ENCODE data around the gene RRM2. TPM values are rescaled to one million over a fixed set of nuclear protein-coding genes. Genes with fewer than 3 reads are reported as not detected.

The RRM2 gene
- polyA plus RNA-seq, 1 donor (not counting 4 experiments of a cell fraction or from before 2014, with no cell fraction given): 25.7 TPM

- DNase-seq (ENCODE audit: low read depth, low spot score): no peak
- no peak for FAIRE-seq
- no peaks in the 10 kb centered on the region for H3K79me2 ChIP-seq (ENCODE audit: control insufficient read depth, insufficient read depth, low read length)
- H3K4me2 ChIP-seq (ENCODE audit: control insufficient read depth, extremely low read depth, insufficient read depth, low read depth, low read length): no peak overlapping the region
- no peak overlapping the region for H3K4me3 ChIP-seq (ENCODE audit: control insufficient read depth in 2 of 3, extremely low read depth in 1 of 3, insufficient read depth in 2 of 3, low read depth in 1 of 3, low read length in 3 of 3)
- H2AFZ ChIP-seq (ENCODE audit: control insufficient read depth, low read length): no peak overlapping the region
- dilution Hi-C loops (cut with MboI; ENCODE audit: extremely low pct_ligation_motif_present, low sequenced_read_pairs): no loop called here
- no peaks in the 10 kb centered on the region for H4K20me1 ChIP-seq (ENCODE audit: control insufficient read depth, extremely low read depth, insufficient read depth, low read length)
- peaks cover 8% of the 10 kb centered on the region for H3K4me1 ChIP-seq (ENCODE audit: control insufficient read depth, extremely low read depth, insufficient read depth, low read length)
- no peaks in the 10 kb centered on the region for H3K9me1 ChIP-seq (ENCODE audit: control insufficient read depth, extremely low read depth, insufficient read depth, low read length)
- H3K27me3 ChIP-seq (ENCODE audit: control insufficient read depth, extremely low read depth, insufficient read depth, low read length): no peaks in the 10 kb centered on the region
- H3K36me3 ChIP-seq (ENCODE audit: control insufficient read depth in 2 of 2, extremely low read depth in 1 of 2, insufficient read depth in 2 of 2, low read length in 2 of 2): no peaks in the 10 kb centered on the region
- no peak overlapping the region for H3K27ac ChIP-seq (ENCODE audit: control insufficient read depth, insufficient read depth, low read length)
- H3K9me3 ChIP-seq (ENCODE audit: control insufficient read depth, low read depth, low read length): no peaks in the 10 kb centered on the region
- no peak overlapping the region for H3K9ac ChIP-seq (ENCODE audit: control insufficient read depth, extremely low read depth, insufficient read depth, low read length)
- TF ChIP-seq EZH2 (IDR thresholded peaks at IDR 0.05; ENCODE audit: low read length) (no peak), CTCF (optimal IDR thresholded peaks at IDR 0.05 in 1 of 3, IDR thresholded peaks at IDR 0.05 in 1 of 3, conservative IDR thresholded peaks at IDR 0.05 in 1 of 3; ENCODE audit: extremely low read depth in 1 of 3, insufficient read depth in 2 of 3, low read length in 3 of 3) (no peak)
These were observed 25.7 kb downstream of the RRM2 start for GRCh38 chr2:10148268-10148667.

GRCh38 chr2:10149635-10150034 is 27.1 kb downstream of the RRM2 start:
- no peaks in the 10 kb centered on the region for H3K9me1 ChIP-seq (ENCODE audit: control insufficient read depth, extremely low read depth, insufficient read depth, low read length)
- H3K4me3 ChIP-seq (ENCODE audit: control insufficient read depth in 2 of 3, extremely low read depth in 1 of 3, insufficient read depth in 2 of 3, low read depth in 1 of 3, low read length in 3 of 3): no peak overlapping the region
- H3K4me2 ChIP-seq (ENCODE audit: control insufficient read depth, extremely low read depth, insufficient read depth, low read depth, low read length): no peak overlapping the region
- FAIRE-seq (no peak), DNase-seq (ENCODE audit: low read depth, low spot score) (no peak)
- dilution Hi-C loops (cut with MboI; ENCODE audit: extremely low pct_ligation_motif_present, low sequenced_read_pairs): no loop called here
- no peaks in the 10 kb centered on the region for H3K9me3 ChIP-seq (ENCODE audit: control insufficient read depth, low read depth, low read length)
- no peaks in the 10 kb centered on the region for H3K27me3 ChIP-seq (ENCODE audit: control insufficient read depth, extremely low read depth, insufficient read depth, low read length)
- no peaks in the 10 kb centered on the region for H4K20me1 ChIP-seq (ENCODE audit: control insufficient read depth, extremely low read depth, insufficient read depth, low read length)
- TF ChIP-seq EZH2 (IDR thresholded peaks at IDR 0.05; ENCODE audit: low read length) (no peak), CTCF (optimal IDR thresholded peaks at IDR 0.05 in 1 of 3, IDR thresholded peaks at IDR 0.05 in 1 of 3, conservative IDR thresholded peaks at IDR 0.05 in 1 of 3; ENCODE audit: extremely low read depth in 1 of 3, insufficient read depth in 2 of 3, low read length in 3 of 3) (no peak)
- H3K36me3 ChIP-seq (ENCODE audit: control insufficient read depth in 2 of 2, extremely low read depth in 1 of 2, insufficient read depth in 2 of 2, low read length in 2 of 2): no peaks in the 10 kb centered on the region
- H3K27ac ChIP-seq (ENCODE audit: control insufficient read depth, insufficient read depth, low read length): no peak overlapping the region
- H3K79me2 ChIP-seq (ENCODE audit: control insufficient read depth, insufficient read depth, low read length): no peaks in the 10 kb centered on the region
- H3K9ac ChIP-seq (ENCODE audit: control insufficient read depth, extremely low read depth, insufficient read depth, low read length): no peak overlapping the region
- H3K4me1 ChIP-seq (ENCODE audit: control insufficient read depth, extremely low read depth, insufficient read depth, low read length): peaks cover 7% of the 10 kb centered on the region
- no peak overlapping the region for H2AFZ ChIP-seq (ENCODE audit: control insufficient read depth, low read length)
